ENCODE results near the gene CD58.

DNA sequence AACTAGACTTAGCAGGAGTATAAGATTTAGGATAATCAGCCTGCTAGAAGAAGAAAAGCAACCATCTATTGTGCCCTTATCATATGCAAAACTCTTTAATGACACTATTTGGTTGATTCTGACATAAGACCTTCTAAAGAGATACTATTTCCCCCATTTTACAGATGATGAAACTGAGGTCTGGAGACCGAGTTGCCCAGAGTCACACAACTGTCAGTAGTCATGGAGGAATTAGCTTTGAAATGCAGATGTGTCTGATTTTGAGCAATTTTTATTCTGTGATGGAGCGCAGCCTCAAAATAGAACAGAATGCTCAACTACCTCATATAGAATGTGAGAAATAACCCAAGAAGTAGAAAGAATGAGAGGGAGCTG is 69.0 kb downstream of the CD58 start:
- TF ChIP-seq CTCF (conservative IDR thresholded peaks at IDR 0.05), result no peak
- TF ChIP-seq EZH2 (IDR thresholded peaks at IDR 0.05; ENCODE audit: low read depth), result no peak
